B cell (primary cell): ENCODE measurements around the gene MOB3B. TPM values are rescaled to one million over a fixed set of nuclear protein-coding genes. Genes with fewer than 3 reads are reported as not detected.

Source experiments
- ATAC-seq: fragments of 200-7000 bp; cut with Tn5 transposase; one replicate; pipeline ENCODE4 v1.10.0; 2021; ENCODE audit warnings: low read depth, mild to moderate bottlenecking, moderate number of reproducible peaks, moderate library complexity
- CTCF ChIA-PET: fragments of 350-600 bp; sonication (Branson Sonifier 250); formaldehyde crosslinking; loops from one replicate; lab custom pipeline; 2021; ENCODE audit warnings: antibody characterized with exemption, inconsistent platforms; lab: Charles Lee
- POLR2A ChIA-PET: fragments of 350-600 bp; sonication (Branson Sonifier 250); formaldehyde crosslinking; loops from one replicate; lab custom pipeline; 2021; ENCODE audit warnings: antibody characterized with exemption; lab: Charles Lee
- DNase-seq: peaks from one replicate; pipeline ENCODE4 v3.0.0; 2013
- H2AFZ ChIP-seq: 2 replicates; pipeline ENCODE4 v1.6.1; 2012; ENCODE audit warnings: mild to moderate bottlenecking, low read depth, low read length; ENCODE audit not compliant: insufficient read depth, poor library complexity, severe bottlenecking
- H3K27ac ChIP-seq, 2 donors: 1 replicate in 1 of 2; 2 replicates in 1 of 2; pipeline ENCODE4 v1.5.1; 2012 to 2013; ENCODE audit warnings: low read length in 2 of 2, mild to moderate bottlenecking in 2 of 2, moderate library complexity in 1 of 2
- H3K27me3 ChIP-seq, 4 experiments: fragments of 200-600 bp in 1 of 4; sonication (generic) in 1 of 4; replicated peaks in 1 of 4; 1 replicate in 2 of 4; 2 replicates in 2 of 4; pipeline versions ENCODE4 v1.6.1 to v1.7.0; 2013 to 2016; ENCODE audit warnings: low read length in 3 of 4, mild to moderate bottlenecking in 2 of 4, mixed read lengths in 1 of 4, moderate library complexity in 1 of 4; ENCODE audit not compliant: insufficient read depth in 4 of 4, control insufficient read depth in 3 of 4; ENCODE audit errors: control extremely low read depth in 1 of 4
- H3K36me3 ChIP-seq, 2 experiments: replicated peaks in 1 of 2; 1 replicate in 1 of 2; 2 replicates in 1 of 2; pipeline versions ENCODE4 v1.6.1 to v1.7.1; 2013; ENCODE audit warnings: low read length in 1 of 2; ENCODE audit not compliant: insufficient read depth in 2 of 2, control insufficient read depth in 1 of 2; ENCODE audit errors: control extremely low read depth in 1 of 2, extremely low read depth in 1 of 2
- H3K4me1 ChIP-seq, 2 donors: fragments of 200-600 bp in 1 of 2; sonication (generic) in 1 of 2; 1 replicate in 1 of 2; 2 replicates in 1 of 2; pipeline versions ENCODE4 v1.5.1 to v1.6.1; 2013 to 2017; ENCODE audit warnings: low read length in 2 of 2; ENCODE audit not compliant: control insufficient read depth in 2 of 2, insufficient read depth in 2 of 2
- H3K4me2 ChIP-seq: replicated peaks from 2 replicates; pipeline ENCODE3; 2012; ENCODE audit warnings: mild to moderate bottlenecking, low read depth, low read length; ENCODE audit not compliant: poor library complexity, severe bottlenecking
- H3K4me3 ChIP-seq, 5 experiments: fragments of 200-600 bp in 1 of 5; sonication (generic) in 1 of 5; 1 replicate in 3 of 5; 2 replicates in 2 of 5; pipeline versions ENCODE4 v1.5.1 to v1.7.0; 2011 to 2016; ENCODE audit warnings: low read length in 4 of 5, mild to moderate bottlenecking in 4 of 5, low read depth in 2 of 5, control low read depth in 1 of 5, moderate library complexity in 1 of 5; ENCODE audit not compliant: insufficient read depth in 1 of 5; ENCODE audit errors: control extremely low read depth in 1 of 5, extremely low read depth in 1 of 5
- H3K79me2 ChIP-seq: fragments of 200-600 bp; sonication (generic); one replicate; pipeline ENCODE4 v1.6.0; 2016; ENCODE audit warnings: low read length; ENCODE audit not compliant: control insufficient read depth, insufficient read depth
- H3K9ac ChIP-seq: fragments of 200-600 bp; sonication (generic); 2 replicates; pipeline ENCODE4 v1.6.1; 2017; ENCODE audit warnings: mild to moderate bottlenecking, low read length, moderate library complexity
- H3K9me3 ChIP-seq, 3 donors: one replicate each; pipeline versions ENCODE4 v1.6.1 to v1.7.1; 2013; ENCODE audit warnings: low read length in 2 of 3; ENCODE audit not compliant: control insufficient read depth in 2 of 3, insufficient read depth in 1 of 3; ENCODE audit errors: control extremely low read depth in 1 of 3
- H4K20me1 ChIP-seq: 2 replicates; pipeline ENCODE4 v1.6.0; 2012; ENCODE audit warnings: mild to moderate bottlenecking, low read length; ENCODE audit not compliant: insufficient read depth, control insufficient read depth, poor library complexity, severe bottlenecking
- H3K27ac Mint-ChIP-seq: one replicate; pipeline ENCODE4 v1.8.0; 2021; ENCODE audit warnings: mixed read lengths
- H3K27me3 Mint-ChIP-seq: one replicate; pipeline ENCODE4 v1.8.0; 2021; ENCODE audit warnings: mixed read lengths
- H3K4me1 Mint-ChIP-seq: one replicate; pipeline ENCODE4 v1.8.0; 2021; ENCODE audit warnings: mixed read lengths
- H3K4me3 Mint-ChIP-seq: one replicate; pipeline ENCODE4 v1.8.0; 2021; ENCODE audit warnings: mixed read lengths
- H3K9me3 Mint-ChIP-seq: one replicate; pipeline ENCODE4 v1.8.0; 2022; ENCODE audit warnings: mixed read lengths; ENCODE audit not compliant: insufficient read depth
- CTCF ChIP-seq: fragments of 200-600 bp; IDR thresholded peaks from one replicate; pipeline ENCODE4 v1.8.0; 2022; ENCODE audit warnings: antibody characterized with exemption, mild to moderate bottlenecking
- EZH2 ChIP-seq: IDR thresholded peaks from 2 replicates; pipeline ENCODE4 v1.6.1; 2012; ENCODE audit warnings: borderline replicate concordance, low read depth, mild to moderate bottlenecking, moderate library complexity, low read length; ENCODE audit not compliant: insufficient read depth, poor library complexity, severe bottlenecking
- WGBS: methylation state at CpG from one replicate; pipeline ENCODE4 v1.1.5; 2013; ENCODE audit warnings: missing lambda C conversion rate; ENCODE audit not compliant: insufficient coverage; 5-methylcytosine and 5-hydroxymethylcytosine counted together
- intact Hi-C: fragments of 100-400 bp; cut with micrococcal nuclease; formaldehyde crosslinking; loops from one replicate; pipeline ENCODE4 v1.10.0; 2022
- polyA plus RNA-seq: library from polyadenylated mRNA; depleted of rRNA; stranded (reverse); fragments of >200 nt; gene quantifications from 2 replicates; pipeline ENCODE4 v1.2.3, GENCODE V29; 2012
- total RNA-seq, 2 donors: library from RNA; stranded (reverse); fragments of 120-200 nt in 1 of 2; gene quantifications; 1 replicate in 1 of 2; 2 replicates in 1 of 2; pipeline versions ENCODE4 v1.2.3 to v1.2.4, GENCODE V29; 2013 to 2022

The MOB3B gene
- total and polyA plus RNA-seq, 2 donors (not counting 1 experiment from before 2014, with no cell fraction given): 7.3 to 7.9 TPM

DNA sequence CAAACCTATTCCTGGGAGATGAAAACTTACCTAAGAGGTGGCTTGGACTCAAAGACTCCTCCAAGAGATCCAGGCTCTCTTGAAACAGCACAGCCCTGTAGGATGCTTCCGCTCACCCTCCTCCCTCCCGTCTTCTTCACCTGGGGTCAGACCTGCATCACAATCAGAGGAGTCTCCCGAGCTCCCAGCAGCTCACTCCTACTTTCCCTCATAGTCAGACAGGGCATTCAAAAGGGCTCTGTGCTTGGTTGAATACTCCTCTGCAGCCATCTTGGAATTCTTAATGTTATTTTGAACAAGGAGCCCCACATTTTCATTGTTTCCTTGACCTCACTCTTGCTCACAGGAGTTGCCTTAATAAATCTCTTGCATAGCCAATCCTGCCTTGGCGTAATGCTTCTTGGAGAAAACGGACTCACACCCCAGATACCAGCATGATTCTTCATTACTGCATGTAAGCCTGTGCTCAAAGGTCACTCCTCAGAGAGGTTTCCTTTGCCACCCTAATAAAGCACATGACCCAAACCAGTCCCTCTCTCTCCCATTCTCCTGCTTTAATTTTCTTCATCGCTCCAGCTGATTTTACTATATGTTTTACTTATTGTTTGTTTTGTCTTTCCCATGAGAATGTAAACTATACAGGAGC lies 52.6 kb downstream of the MOB3B start:
- Histone ChIP-seq H3K4me2 (no peak overlapping the region), H2AFZ (no peak overlapping the region), H3K9ac (no peak overlapping the region), H3K36me3 (no peaks in the 10 kb centered on the region), H3K9me3 (peaks cover 0 to 2% (median 0%) of the 10 kb centered on the region in 3 donors), H3K4me3 (no peak overlapping the region), H3K79me2 (peaks cover 99% of the 10 kb centered on the region), H4K20me1 (no peaks in the 10 kb centered on the region), H3K27me3 (no peaks in the 10 kb centered on the region), H3K27ac (no peak overlapping the region), H3K4me1 (peaks cover 40 to 54% of the 10 kb centered on the region in 2 donors)
- CTCF ChIA-PET: interaction anchor here (1.4 kb wide), 1 partner anchor 39 kb away, joined by 3 read pairs; no protein-coding TSS in a partner anchor
- POLR2A ChIA-PET: interaction anchor here (0.5 kb wide), 1 partner anchor 46 kb away, joined by 3 read pairs; no protein-coding TSS in a partner anchor
- no peak for TF ChIP-seq CTCF
- no peak for TF ChIP-seq EZH2
- intact Hi-C loops: no loop called here
- 100% methylated on average over 4 of the region's 6 CpGs for WGBS
- ATAC-seq (no peak), DNase-seq (no peak)
- Mint-ChIP-seq H3K27ac (peak overlapping the region; percentile 5), H3K27me3 (no peaks in the 10 kb centered on the region), H3K4me3 (no peak overlapping the region), H3K4me1 (peaks cover 80% of the 10 kb centered on the region), H3K9me3 (peaks cover 2% of the 10 kb centered on the region)

GRCh38 chr9:27475057-27475595 lies 54.5 kb downstream of the MOB3B start:
- H3K9me3 Mint-ChIP-seq: peaks cover 2% of the 10 kb centered on the region
- Histone ChIP-seq H4K20me1 (no peaks in the 10 kb centered on the region), H3K4me1 (peaks cover 42 to 53% of the 10 kb centered on the region in 2 donors), H3K9ac (no peak overlapping the region), H3K27ac (no peak overlapping the region), H3K4me2 (no peak overlapping the region), H2AFZ (no peak overlapping the region), H3K4me3 (no peak overlapping the region), H3K79me2 (peaks cover 100% of the 10 kb centered on the region), H3K27me3 (no peaks in the 10 kb centered on the region), H3K36me3 (peaks cover 0 to 3% of the 10 kb centered on the region in 2 experiments), H3K9me3 (peaks cover 0 to 2% (median 0%) of the 10 kb centered on the region in 3 donors)
- WGBS: 93% methylated on average over 3 of the region's 7 CpGs
- ChIA-PET POLR2A (interaction anchor here (0.6 kb wide), 1 partner anchor 63 kb away, joined by 4 read pairs; no protein-coding TSS in a partner anchor), CTCF (interaction anchor here (0.6 to 3.0 kb wide), 3 partner anchors 13 to 54 kb away, joined by 3 to 11 read pairs (median 4); partner anchors contain the start of gene MOB3B)
- TF ChIP-seq EZH2 (no peak), CTCF (no peak)
- no peak overlapping the region for H3K4me3 Mint-ChIP-seq
- H3K4me1 Mint-ChIP-seq: peaks cover 82% of the 10 kb centered on the region
- DNase-seq: no peak
- H3K27me3 Mint-ChIP-seq: no peaks in the 10 kb centered on the region
- no peak overlapping the region for H3K27ac Mint-ChIP-seq
- intact Hi-C loops: no loop called here
- ATAC-seq: no peak
